ENCODE measurements around the gene SF1.

The SF1 gene

DNA sequence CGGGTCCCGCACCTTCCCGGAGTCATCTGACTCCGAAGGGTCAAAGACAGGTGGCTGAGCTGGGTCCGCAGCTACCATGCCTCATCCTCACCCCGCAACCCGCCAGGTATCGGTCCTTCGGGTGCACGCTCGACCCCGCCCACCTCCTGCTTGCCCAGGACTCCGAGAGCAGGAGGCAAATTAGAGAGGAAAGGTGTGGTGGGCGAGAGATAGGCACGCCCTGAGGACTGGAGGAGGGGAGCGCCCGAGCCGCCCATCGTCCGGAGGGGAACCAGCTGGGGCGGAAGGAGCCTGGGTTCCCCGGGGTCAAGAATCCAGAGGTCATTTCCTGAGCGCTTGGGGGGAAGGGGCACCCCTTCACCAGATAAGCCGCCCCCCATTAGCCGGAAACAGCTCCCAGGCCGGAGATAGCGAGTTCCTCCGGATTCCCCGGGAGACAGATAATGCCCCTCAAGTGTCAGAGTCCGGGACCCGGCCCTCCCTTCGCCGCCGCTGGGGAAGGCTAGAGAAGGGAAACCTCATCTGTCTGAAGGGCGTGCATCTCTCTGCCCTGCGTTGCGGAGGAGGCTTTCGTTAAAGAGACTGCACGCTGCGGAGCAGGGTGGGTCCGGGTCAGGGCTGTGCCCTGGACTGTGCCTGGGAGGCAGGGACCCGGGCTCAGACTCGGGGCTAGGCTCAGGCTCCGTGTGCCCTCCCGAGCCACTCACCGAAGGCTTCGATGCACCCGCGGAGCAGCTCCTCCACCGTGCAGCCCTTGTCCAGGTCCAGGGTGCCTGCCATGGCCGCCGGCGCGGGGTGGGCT is 36.1 kb downstream of the SF1 start:
- DNase-seq, result no peak
- no peaks in the 10 kb centered on the region for H4K20me1 ChIP-seq (ENCODE audit: insufficient read depth, low read length)

DNA sequence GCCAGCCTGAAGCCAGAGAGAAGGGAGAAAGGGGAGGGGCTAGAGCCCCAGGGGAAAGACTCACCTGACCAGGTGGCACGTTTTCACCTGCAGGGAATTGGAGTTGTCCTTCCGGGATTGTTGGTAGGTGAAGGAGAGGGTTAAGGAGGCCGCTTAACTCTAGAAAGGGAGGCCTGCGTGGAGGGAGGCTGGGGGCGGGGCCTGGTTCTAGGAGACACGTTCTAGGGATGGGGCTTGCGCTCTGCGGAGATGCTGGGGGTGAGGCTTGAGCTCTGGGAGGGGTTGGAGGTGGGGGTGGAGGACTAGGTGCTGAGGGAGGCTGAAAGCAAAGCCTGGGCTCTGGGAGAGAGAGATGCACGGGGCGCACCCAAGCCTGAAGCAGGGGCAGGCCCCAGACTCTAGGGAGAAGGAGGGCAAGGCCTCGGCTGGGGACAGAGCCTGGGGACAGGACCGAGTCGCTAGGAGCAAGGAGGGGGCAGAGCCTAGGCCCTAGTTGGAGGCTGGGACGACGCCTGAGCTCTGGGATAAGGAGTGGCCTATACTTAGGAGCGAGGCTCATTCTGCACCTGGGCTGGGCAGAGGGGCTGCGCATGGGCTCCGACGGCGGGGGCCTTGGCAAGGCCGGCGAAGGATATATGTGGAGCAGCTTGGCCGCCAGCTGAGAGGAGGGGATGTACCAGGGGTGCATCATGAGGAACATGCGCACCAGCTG is 36.8 kb downstream of the SF1 start:
- no peaks in the 10 kb centered on the region for H3K27me3 ChIP-seq (ENCODE audit: insufficient read depth, low read length, poor library complexity)
- H3K9me3 ChIP-seq (ENCODE audit: insufficient read depth, low read length, severe bottlenecking), result no peaks in the 10 kb centered on the region
- peaks cover 34% of the 10 kb centered on the region for H3K4me1 ChIP-seq (ENCODE audit: insufficient read depth, low read length)
- DNase-seq (no peak), ATAC-seq (ENCODE audit: insufficient read depth, low read depth) (no peak)
- H4K20me1 ChIP-seq (ENCODE audit: insufficient read depth, low read length), result no peaks in the 10 kb centered on the region; the same call in 1 of the 2 replicates
- H3K36me3 ChIP-seq (ENCODE audit: insufficient read depth, low read length), result peaks cover 6% of the 10 kb centered on the region; the same call in 1 of the 2 replicates
- H2AFZ ChIP-seq (ENCODE audit: low read depth, low read length), result no peak overlapping the region
- no peaks in the 10 kb centered on the region for H3K79me2 ChIP-seq (ENCODE audit: insufficient read depth, low read length)
- TF ChIP-seq, protein P1, sequence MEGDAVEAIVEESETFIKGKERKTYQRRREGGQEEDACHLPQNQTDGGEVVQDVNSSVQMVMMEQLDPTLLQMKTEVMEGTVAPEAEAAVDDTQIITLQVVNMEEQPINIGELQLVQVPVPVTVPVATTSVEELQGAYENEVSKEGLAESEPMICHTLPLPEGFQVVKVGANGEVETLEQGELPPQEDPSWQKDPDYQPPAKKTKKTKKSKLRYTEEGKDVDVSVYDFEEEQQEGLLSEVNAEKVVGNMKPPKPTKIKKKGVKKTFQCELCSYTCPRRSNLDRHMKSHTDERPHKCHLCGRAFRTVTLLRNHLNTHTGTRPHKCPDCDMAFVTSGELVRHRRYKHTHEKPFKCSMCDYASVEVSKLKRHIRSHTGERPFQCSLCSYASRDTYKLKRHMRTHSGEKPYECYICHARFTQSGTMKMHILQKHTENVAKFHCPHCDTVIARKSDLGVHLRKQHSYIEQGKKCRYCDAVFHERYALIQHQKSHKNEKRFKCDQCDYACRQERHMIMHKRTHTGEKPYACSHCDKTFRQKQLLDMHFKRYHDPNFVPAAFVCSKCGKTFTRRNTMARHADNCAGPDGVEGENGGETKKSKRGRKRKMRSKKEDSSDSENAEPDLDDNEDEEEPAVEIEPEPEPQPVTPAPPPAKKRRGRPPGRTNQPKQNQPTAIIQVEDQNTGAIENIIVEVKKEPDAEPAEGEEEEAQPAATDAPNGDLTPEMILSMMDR (IDR thresholded peaks at IDR 0.05; ENCODE audit: borderline replicate concordance, extremely low read depth, low read length, poor library complexity, severe bottlenecking), result no peak
- TF ChIP-seq EZH2 (IDR thresholded peaks at IDR 0.05; ENCODE audit: borderline replicate concordance, low read depth, low read length, severe bottlenecking), result no peak
- H3K4me3 ChIP-seq (ENCODE audit: low read depth in 1 of 2, low read length in 2 of 2), result no peak overlapping the region
- H3K9ac ChIP-seq (ENCODE audit: low read depth, low read length), result no peak overlapping the region
- no peak overlapping the region for H3K27ac ChIP-seq (ENCODE audit: low read length)
- no peak overlapping the region for H3K4me2 ChIP-seq (ENCODE audit: insufficient read depth, low read length)

More for the DNA sequence above, 36.1 kb downstream of the SF1 start:
- Histone ChIP-seq H3K4me1 (ENCODE audit: insufficient read depth, low read length) (peaks cover 34% of the 10 kb centered on the region), H3K4me3 (ENCODE audit: low read depth in 1 of 2, low read length in 2 of 2) (no peak overlapping the region), H3K27me3 (ENCODE audit: insufficient read depth, low read length, poor library complexity) (no peaks in the 10 kb centered on the region), H3K79me2 (ENCODE audit: insufficient read depth, low read length) (no peaks in the 10 kb centered on the region), H3K36me3 (ENCODE audit: insufficient read depth, low read length) (no peaks in the 10 kb centered on the region), H3K27ac (ENCODE audit: low read length) (no peak overlapping the region), H2AFZ (ENCODE audit: low read depth, low read length) (no peak overlapping the region), H3K4me2 (ENCODE audit: insufficient read depth, low read length) (0 out of 2 replicates have a peak overlapping the region, but pooled peaks have one; percentile 10), H3K9me3 (ENCODE audit: insufficient read depth, low read length, severe bottlenecking) (no peaks in the 10 kb centered on the region), H3K9ac (ENCODE audit: low read depth, low read length) (no peak overlapping the region)
- TF ChIP-seq, protein P1 (IDR thresholded peaks at IDR 0.05; ENCODE audit: borderline replicate concordance, extremely low read depth, low read length, poor library complexity, severe bottlenecking), result no peak
- TF ChIP-seq EZH2 (IDR thresholded peaks at IDR 0.05; ENCODE audit: borderline replicate concordance, low read depth, low read length, severe bottlenecking), result no peak
- no peak for ATAC-seq (ENCODE audit: insufficient read depth, low read depth)

DNA sequence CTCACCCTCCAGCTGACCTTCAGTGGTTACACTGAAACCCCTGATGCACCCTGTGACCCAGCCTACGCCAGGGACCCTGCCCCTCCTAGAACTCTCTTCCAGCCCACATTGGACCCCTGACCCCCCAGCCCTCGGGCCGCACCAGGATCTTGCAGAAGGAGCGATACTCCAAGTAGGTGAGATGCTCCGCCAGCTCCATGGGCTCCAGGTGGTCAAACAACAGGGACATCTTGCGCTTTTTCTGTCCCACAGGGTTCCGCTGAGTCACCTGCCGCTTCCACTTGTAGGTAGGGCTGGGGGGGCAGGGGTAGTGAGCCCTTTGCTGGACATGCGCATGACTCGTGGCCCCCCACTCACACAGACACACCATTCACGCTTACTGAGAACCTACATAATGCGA is 38.5 kb downstream of the SF1 start:
- H3K9ac ChIP-seq (ENCODE audit: low read depth, low read length), result no peak overlapping the region
- no peak for ATAC-seq (ENCODE audit: insufficient read depth, low read depth)
- H3K27ac ChIP-seq (ENCODE audit: low read length), result no peak overlapping the region
- no peaks in the 10 kb centered on the region for H3K79me2 ChIP-seq (ENCODE audit: insufficient read depth, low read length)
- DNase-seq, result no peak
- H3K36me3 ChIP-seq (ENCODE audit: insufficient read depth, low read length), result peaks cover 23% of the 10 kb centered on the region; the same call in 1 of the 2 replicates
- no peaks in the 10 kb centered on the region for H3K9me3 ChIP-seq (ENCODE audit: insufficient read depth, low read length, severe bottlenecking)
- peaks cover 19% of the 10 kb centered on the region for H3K4me1 ChIP-seq (ENCODE audit: insufficient read depth, low read length)
- H3K4me3 ChIP-seq (ENCODE audit: low read depth in 1 of 2, low read length in 2 of 2), result no peak overlapping the region
- H2AFZ ChIP-seq (ENCODE audit: low read depth, low read length), result no peak overlapping the region
- H3K27me3 ChIP-seq (ENCODE audit: insufficient read depth, low read length, poor library complexity), result no peaks in the 10 kb centered on the region
- TF ChIP-seq, protein P1 (IDR thresholded peaks at IDR 0.05; ENCODE audit: borderline replicate concordance, extremely low read depth, low read length, poor library complexity, severe bottlenecking), result no peak
- no peak for TF ChIP-seq EZH2 (IDR thresholded peaks at IDR 0.05; ENCODE audit: borderline replicate concordance, low read depth, low read length, severe bottlenecking)
- H4K20me1 ChIP-seq (ENCODE audit: insufficient read depth, low read length), result no peaks in the 10 kb centered on the region; the same call in 1 of the 2 replicates
- no peak overlapping the region for H3K4me2 ChIP-seq (ENCODE audit: insufficient read depth, low read length)
